IMR-90 (cell line): ENCODE data around the gene RHOF. TPM values are rescaled to one million over a fixed set of nuclear protein-coding genes. Genes with fewer than 3 reads are reported as not detected.

Experiments
- ATAC-seq: fragments of 200-7000 bp; cut with Tn5 transposase; 2 replicates; pipeline ENCODE4 v1.9.1; 2020; ENCODE audit warnings: low read depth, mild to moderate bottlenecking, moderate library complexity
- BruUV-seq: library from RNA; stranded (reverse); fragments of 400-500 nt; replicated peaks from 2 replicates; lab custom pipeline; 2021; lab: Mats Ljungman, UMichigan
- CTCF ChIA-PET: fragments of 300-600 bp; formaldehyde crosslinking; extraction: SDS; loops from one replicate; lab custom pipeline; 2021; ENCODE audit warnings: antibody characterized with exemption; lab: Yijun Ruan, JAX
- POLR2A ChIA-PET: fragments of 300-600 bp; sonication (Branson Sonifier 250); formaldehyde crosslinking; loops from one replicate; lab custom pipeline; 2022; ENCODE audit warnings: antibody characterized with exemption; ENCODE audit not compliant: unreplicated experiment; lab: Charles Lee
- DNase-seq: peaks from one replicate; pipeline ENCODE4 v3.0.0; 2013
- H2AFZ ChIP-seq: replicated peaks from 2 replicates; pipeline ENCODE3; 2013; ENCODE audit warnings: low read length, mild to moderate bottlenecking; ENCODE audit not compliant: poor library complexity
- H2AK5ac ChIP-seq: 2 replicates; pipeline ENCODE4 v1.6.1; 2013; ENCODE audit warnings: low read depth, low read length, inconsistent platforms
- H2AK9ac ChIP-seq: replicated peaks from 2 replicates; pipeline ENCODE3; 2013; ENCODE audit warnings: mild to moderate bottlenecking, low read depth, low read length, moderate library complexity; ENCODE audit not compliant: poor library complexity
- H2BK120ac ChIP-seq: 2 replicates; pipeline ENCODE4 v1.6.1; 2013; ENCODE audit warnings: low read depth, low read length, inconsistent platforms
- H2BK15ac ChIP-seq: 3 replicates; pipeline ENCODE4 v1.6.1; 2013; ENCODE audit warnings: low read depth, low read length, inconsistent platforms
- H2BK20ac ChIP-seq: 2 replicates; pipeline ENCODE4 v1.6.1; 2013; ENCODE audit warnings: low read depth, mild to moderate bottlenecking, inconsistent platforms, low read length, moderate library complexity
- H2BK5ac ChIP-seq: 2 replicates; pipeline ENCODE4 v1.6.1; 2013; ENCODE audit warnings: mild to moderate bottlenecking, low read depth, low read length, inconsistent platforms; ENCODE audit not compliant: poor library complexity, severe bottlenecking
- H3K14ac ChIP-seq: replicated peaks from 2 replicates; pipeline ENCODE4 v1.6.1; 2013; ENCODE audit warnings: low read depth, low read length, inconsistent platforms
- H3K18ac ChIP-seq: 2 replicates; pipeline ENCODE4 v1.6.1; 2013; ENCODE audit warnings: low read depth, low read length, control low read depth
- H3K23ac ChIP-seq: 2 replicates; pipeline ENCODE4 v1.6.1; 2013; ENCODE audit warnings: low read depth, low read length, inconsistent platforms
- H3K27ac ChIP-seq: 2 replicates; pipeline ENCODE4 v1.5.1; 2013; ENCODE audit warnings: mild to moderate bottlenecking, control low read depth, low read length; ENCODE audit not compliant: insufficient read depth
- H3K27me3 ChIP-seq: 2 replicates; pipeline ENCODE4 v1.6.1; 2013; ENCODE audit warnings: low read length; ENCODE audit not compliant: control insufficient read depth, insufficient read depth
- H3K36me3 ChIP-seq: 2 replicates; pipeline ENCODE4 v1.6.1; 2013; ENCODE audit warnings: low read length, mixed read lengths; ENCODE audit not compliant: control insufficient read depth, insufficient read depth
- H3K4ac ChIP-seq: 2 replicates; pipeline ENCODE4 v1.6.1; 2013; ENCODE audit warnings: low read depth, low read length, inconsistent platforms
- H3K4me1 ChIP-seq: 2 replicates; pipeline ENCODE4 v1.6.1; 2013; ENCODE audit warnings: low read length, mixed read lengths; ENCODE audit not compliant: control insufficient read depth, insufficient read depth
- H3K4me2 ChIP-seq: 2 replicates; pipeline ENCODE4 v1.6.1; 2013; ENCODE audit warnings: low read depth, mild to moderate bottlenecking, control low read depth, low read length, moderate library complexity
- H3K4me3 ChIP-seq: 2 replicates; pipeline ENCODE4 v1.5.1; 2013; ENCODE audit warnings: low read depth, mild to moderate bottlenecking, control low read depth, low read length, moderate library complexity; ENCODE audit not compliant: insufficient read depth
- H3K56ac ChIP-seq: 2 replicates; pipeline ENCODE4 v1.6.1; 2013; ENCODE audit warnings: low read length, inconsistent platforms; ENCODE audit not compliant: insufficient read depth; ENCODE audit errors: extremely low read depth
- H3K79me1 ChIP-seq, 2 experiments: 2 replicates each; pipeline ENCODE4 v1.6.1; 2013; ENCODE audit warnings: low read length in 2 of 2, inconsistent platforms in 1 of 2, low read depth in 1 of 2
- H3K9ac ChIP-seq: 2 replicates; pipeline ENCODE4 v1.6.1; 2013; ENCODE audit warnings: low read depth, low read length, control low read depth
- H3K9me1 ChIP-seq: 2 replicates; pipeline ENCODE4 v1.6.1; 2013; ENCODE audit warnings: low read length, inconsistent platforms; ENCODE audit not compliant: insufficient read depth
- H3K9me3 ChIP-seq: 2 replicates; pipeline ENCODE4 v1.6.1; 2013; ENCODE audit warnings: low read length; ENCODE audit not compliant: control insufficient read depth, insufficient read depth
- H4K20me1 ChIP-seq: 2 replicates; pipeline ENCODE4 v1.6.1; 2013; ENCODE audit warnings: low read length, inconsistent platforms; ENCODE audit not compliant: insufficient read depth
- H4K5ac ChIP-seq: 2 replicates; pipeline ENCODE4 v1.6.1; 2013; ENCODE audit warnings: mild to moderate bottlenecking, low read depth, low read length, control low read depth
- H4K8ac ChIP-seq, 2 experiments: 2 replicates each; pipeline ENCODE4 v1.6.1; 2013; ENCODE audit warnings: low read depth in 2 of 2, low read length in 2 of 2, control low read depth in 1 of 2, inconsistent platforms in 1 of 2
- H4K91ac ChIP-seq: 2 replicates; pipeline ENCODE4 v1.6.1; 2013; ENCODE audit warnings: low read depth, low read length, inconsistent platforms; ENCODE audit not compliant: insufficient read depth
- BHLHE40 ChIP-seq: fragments of 150-350 bp; IDR thresholded peaks from 2 replicates; pipeline ENCODE4 v1.6.1; 2016; ENCODE audit warnings: mild to moderate bottlenecking, low read depth, low read length
- CEBPB ChIP-seq: IDR thresholded peaks from 2 replicates; pipeline ENCODE4 v1.6.1; 2012; ENCODE audit warnings: low read depth, low read length, improper control_type of control experiment
- CHD1 ChIP-seq: IDR thresholded peaks from 2 replicates; pipeline ENCODE4 v1.6.1; 2012; ENCODE audit warnings: low read depth, low read length, improper control_type of control experiment
- FOS ChIP-seq: fragments of 150-350 bp; IDR thresholded peaks from 2 replicates; pipeline ENCODE4 v1.6.1; 2016; ENCODE audit warnings: low read depth, low read length
- MAFK ChIP-seq: IDR thresholded peaks from 2 replicates; pipeline ENCODE4 v1.6.1; 2012; ENCODE audit warnings: low read depth, low read length, improper control_type of control experiment
- MAZ ChIP-seq: IDR thresholded peaks from 2 replicates; pipeline ENCODE4 v1.6.1; 2012; ENCODE audit warnings: low read depth, mild to moderate bottlenecking, low read length, improper control_type of control experiment, moderate library complexity, borderline replicate concordance
- MXI1 ChIP-seq: IDR thresholded peaks from 2 replicates; pipeline ENCODE4 v1.6.1; 2012; ENCODE audit warnings: low read depth, mild to moderate bottlenecking, low read length, moderate library complexity, borderline replicate concordance
- NFE2L2 ChIP-seq: fragments of 150-350 bp; IDR thresholded peaks from 2 replicates; pipeline ENCODE4 v1.6.1; 2016; ENCODE audit warnings: low read depth, mild to moderate bottlenecking, low read length
- POLR2A ChIP-seq: IDR thresholded peaks from 2 replicates; pipeline ENCODE4 v1.6.1; 2012; ENCODE audit warnings: mild to moderate bottlenecking, low read depth, low read length
- RAD21 ChIP-seq: IDR thresholded peaks from 2 replicates; pipeline ENCODE4 v1.6.1; 2012; ENCODE audit warnings: low read length, improper control_type of control experiment
- RCOR1 ChIP-seq: IDR thresholded peaks from 2 replicates; pipeline ENCODE4 v1.6.1; 2012; ENCODE audit warnings: mild to moderate bottlenecking, low read length, improper control_type of control experiment; ENCODE audit not compliant: insufficient replicate concordance
- RFX5 ChIP-seq: IDR thresholded peaks from 2 replicates; pipeline ENCODE4 v1.8.0; 2012; ENCODE audit warnings: low read depth, mild to moderate bottlenecking, low read length, moderate library complexity
- SMC3 ChIP-seq: fragments of 150-350 bp; IDR thresholded peaks from 2 replicates; pipeline ENCODE4 v1.6.1; 2016; ENCODE audit warnings: low read depth, mild to moderate bottlenecking, antibody characterized with exemption, low read length, moderate library complexity
- WGBS, 2 experiments: methylation state at CpG; one replicate each; pipeline versions ENCODE4 v1.1.5 to v1.1.7; 2013; ENCODE audit warnings: missing lambda C conversion rate in 2 of 2; ENCODE audit not compliant: insufficient read length in 1 of 2; ENCODE audit errors: extremely low coverage in 2 of 2; 5-methylcytosine and 5-hydroxymethylcytosine counted together
- dilution Hi-C: fragments of 300-500 bp; cut with HindIII; formaldehyde crosslinking; loops from one replicate; pipeline ENCODE4 v1.14.3; 2018; ENCODE audit warnings: low sequenced_read_pairs; ENCODE audit not compliant: unreplicated experiment
- in situ Hi-C: fragments of 300-500 bp; cut with MboI; formaldehyde crosslinking; loops from 3 replicates; pipeline ENCODE4 v1.14.3; 2019; ENCODE audit warnings: low sequenced_read_pairs, inconsistent platforms, mixed read lengths
- intact Hi-C: fragments of 100-400 bp; cut with micrococcal nuclease; formaldehyde crosslinking; loops from 2 replicates; pipeline ENCODE4 v1.10.0; 2022
- polyA plus RNA-seq, 3 experiments: library from polyadenylated mRNA; depleted of rRNA; stranded (reverse); fragments of >200 nt; gene quantifications; 2 replicates each; pipeline ENCODE4 v1.2.3, GENCODE V29; 2012; ENCODE audit warnings: low replicate concordance in 1 of 3
- total RNA-seq: library from RNA; depleted of rRNA; stranded (reverse); fragments of >200 nt; gene quantifications from 2 replicates; pipeline ENCODE4 v1.2.3, GENCODE V29; 2012
- TF ChIP-seq, protein P1 (sequence below): fragments of 150-350 bp; IDR thresholded peaks from 2 replicates; pipeline ENCODE4 v1.6.1; 2016; ENCODE audit warnings: low read depth, mild to moderate bottlenecking, low read length, moderate library complexity, borderline replicate concordance
- TF ChIP-seq, protein P2 (sequence below): fragments of 150-350 bp; IDR thresholded peaks from 2 replicates; pipeline ENCODE4 v1.6.1; 2017; ENCODE audit warnings: mild to moderate bottlenecking, antibody characterized with exemption, low read length, low read depth
- TF ChIP-seq, protein P3 (sequence below): conservative IDR thresholded peaks from 2 replicates; pipeline ENCODE4 v1.5.1; 2012; ENCODE audit warnings: mild to moderate bottlenecking, low read depth, low read length, improper control_type of control experiment

Gene RHOF
- total and polyA plus RNA-seq, 2 of the 4 experiments (the other 2 are of a cell fraction), result 3.0 to 5.1 TPM

DNA sequence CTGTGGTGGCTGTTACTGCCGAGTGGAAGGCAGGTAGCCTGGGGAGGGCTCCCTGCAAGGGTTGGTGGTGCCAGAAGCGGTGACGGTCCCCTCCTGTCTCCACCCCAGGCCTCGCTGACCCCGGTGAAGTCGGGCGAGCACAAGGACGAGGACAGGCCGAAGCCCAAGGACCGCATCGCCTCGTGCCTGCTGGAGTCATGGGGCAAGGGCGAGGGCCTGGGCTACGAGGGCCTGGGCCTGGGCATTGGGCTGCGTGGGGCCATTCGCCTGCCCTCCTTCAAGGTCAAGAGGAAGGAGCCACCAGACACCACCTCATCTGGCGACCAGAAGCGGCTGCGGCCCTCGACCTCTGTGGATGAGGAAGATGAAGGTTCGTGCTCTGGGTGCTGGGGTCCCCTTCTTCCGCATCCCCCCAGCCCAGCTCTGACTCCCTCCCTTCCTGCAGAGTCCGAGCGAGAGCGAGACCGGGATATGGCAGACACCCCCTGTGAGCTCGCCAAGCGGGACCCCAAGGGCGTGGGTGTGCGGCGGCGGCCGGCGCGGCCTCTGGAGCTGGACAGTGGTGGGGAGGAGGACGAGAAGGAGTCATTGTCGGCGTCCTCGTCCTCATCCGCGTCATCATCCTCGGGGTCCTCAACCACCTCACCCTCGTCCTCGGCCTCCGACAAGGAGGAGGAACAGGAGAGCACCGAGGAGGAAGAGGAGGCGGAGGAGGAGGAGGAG, 23.6 kb upstream of the RHOF start:
- H4K91ac ChIP-seq, result no peak overlapping the region
- H3K27ac ChIP-seq, result no peak overlapping the region
- no peak overlapping the region for H2BK20ac ChIP-seq
- no peak overlapping the region for H3K4me2 ChIP-seq
- H3K14ac ChIP-seq, result no peak overlapping the region
- H2AFZ ChIP-seq, result no peak overlapping the region
- intact Hi-C loops, result no loop called here
- H3K4me1 ChIP-seq, result peaks cover 8% of the 10 kb centered on the region
- H2BK120ac ChIP-seq, result no peak overlapping the region
- H4K5ac ChIP-seq, result no peak overlapping the region
- no peak overlapping the region for H3K56ac ChIP-seq
- no peak overlapping the region for H2AK5ac ChIP-seq
- H3K9me1 ChIP-seq, result no peaks in the 10 kb centered on the region
- H3K23ac ChIP-seq, result no peak overlapping the region
- CTCF ChIA-PET, result no interaction called here
- ATAC-seq (no peak), DNase-seq (no peak)
- H3K79me1 ChIP-seq, result peaks cover 30 to 64% of the 10 kb centered on the region in 2 experiments
- H2BK15ac ChIP-seq, result no peak overlapping the region
- H4K8ac ChIP-seq, result no peak overlapping the region
- H3K9me3 ChIP-seq, result no peaks in the 10 kb centered on the region
- H4K20me1 ChIP-seq, result peaks cover 29% of the 10 kb centered on the region
- POLR2A ChIA-PET, result no interaction called here
- no peak overlapping the region for H3K18ac ChIP-seq
- in situ Hi-C loops, result no loop called here
- dilution Hi-C loops, result no loop called here
- H3K4me3 ChIP-seq, result no peak overlapping the region
- TSS peak; percentile 86 for BruUV-seq
- 80% methylated on average over 1 of the region's 47 CpGs; no CpG with 5 or more reads in 1 of the 2 experiments for WGBS, 2 experiments
- H3K9ac ChIP-seq, result no peak overlapping the region
- peaks cover 59% of the 10 kb centered on the region for H3K36me3 ChIP-seq
- no peak overlapping the region for H3K4ac ChIP-seq
- no peaks in the 10 kb centered on the region for H3K27me3 ChIP-seq
- H2BK5ac ChIP-seq, result no peak overlapping the region
- H2AK9ac ChIP-seq, result peak overlapping the region; percentile 28
- TF ChIP-seq, protein P1, sequence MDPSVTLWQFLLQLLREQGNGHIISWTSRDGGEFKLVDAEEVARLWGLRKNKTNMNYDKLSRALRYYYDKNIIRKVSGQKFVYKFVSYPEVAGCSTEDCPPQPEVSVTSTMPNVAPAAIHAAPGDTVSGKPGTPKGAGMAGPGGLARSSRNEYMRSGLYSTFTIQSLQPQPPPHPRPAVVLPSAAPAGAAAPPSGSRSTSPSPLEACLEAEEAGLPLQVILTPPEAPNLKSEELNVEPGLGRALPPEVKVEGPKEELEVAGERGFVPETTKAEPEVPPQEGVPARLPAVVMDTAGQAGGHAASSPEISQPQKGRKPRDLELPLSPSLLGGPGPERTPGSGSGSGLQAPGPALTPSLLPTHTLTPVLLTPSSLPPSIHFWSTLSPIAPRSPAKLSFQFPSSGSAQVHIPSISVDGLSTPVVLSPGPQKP, result no peak
- TF ChIP-seq POLR2A (no peak), NFE2L2 (no peak), MAFK (no peak), SMC3 (no peak), CHD1 (no peak), FOS (no peak), MXI1 (no peak), MAZ (no peak), RCOR1 (no peak), CEBPB (no peak), RAD21 (no peak), BHLHE40 (no peak), RFX5 (no peak)
- TF ChIP-seq, protein P2, sequence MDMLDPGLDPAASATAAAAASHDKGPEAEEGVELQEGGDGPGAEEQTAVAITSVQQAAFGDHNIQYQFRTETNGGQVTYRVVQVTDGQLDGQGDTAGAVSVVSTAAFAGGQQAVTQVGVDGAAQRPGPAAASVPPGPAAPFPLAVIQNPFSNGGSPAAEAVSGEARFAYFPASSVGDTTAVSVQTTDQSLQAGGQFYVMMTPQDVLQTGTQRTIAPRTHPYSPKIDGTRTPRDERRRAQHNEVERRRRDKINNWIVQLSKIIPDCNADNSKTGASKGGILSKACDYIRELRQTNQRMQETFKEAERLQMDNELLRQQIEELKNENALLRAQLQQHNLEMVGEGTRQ, result no peak
- TF ChIP-seq, protein P3, sequence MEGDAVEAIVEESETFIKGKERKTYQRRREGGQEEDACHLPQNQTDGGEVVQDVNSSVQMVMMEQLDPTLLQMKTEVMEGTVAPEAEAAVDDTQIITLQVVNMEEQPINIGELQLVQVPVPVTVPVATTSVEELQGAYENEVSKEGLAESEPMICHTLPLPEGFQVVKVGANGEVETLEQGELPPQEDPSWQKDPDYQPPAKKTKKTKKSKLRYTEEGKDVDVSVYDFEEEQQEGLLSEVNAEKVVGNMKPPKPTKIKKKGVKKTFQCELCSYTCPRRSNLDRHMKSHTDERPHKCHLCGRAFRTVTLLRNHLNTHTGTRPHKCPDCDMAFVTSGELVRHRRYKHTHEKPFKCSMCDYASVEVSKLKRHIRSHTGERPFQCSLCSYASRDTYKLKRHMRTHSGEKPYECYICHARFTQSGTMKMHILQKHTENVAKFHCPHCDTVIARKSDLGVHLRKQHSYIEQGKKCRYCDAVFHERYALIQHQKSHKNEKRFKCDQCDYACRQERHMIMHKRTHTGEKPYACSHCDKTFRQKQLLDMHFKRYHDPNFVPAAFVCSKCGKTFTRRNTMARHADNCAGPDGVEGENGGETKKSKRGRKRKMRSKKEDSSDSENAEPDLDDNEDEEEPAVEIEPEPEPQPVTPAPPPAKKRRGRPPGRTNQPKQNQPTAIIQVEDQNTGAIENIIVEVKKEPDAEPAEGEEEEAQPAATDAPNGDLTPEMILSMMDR, result no peak
